ENCODE data around the gene SLC17A9.
A peak's percentile ranks its signal among the peaks of the same experiment; 100 is the strongest.

SLC17A9 gene

DNA sequence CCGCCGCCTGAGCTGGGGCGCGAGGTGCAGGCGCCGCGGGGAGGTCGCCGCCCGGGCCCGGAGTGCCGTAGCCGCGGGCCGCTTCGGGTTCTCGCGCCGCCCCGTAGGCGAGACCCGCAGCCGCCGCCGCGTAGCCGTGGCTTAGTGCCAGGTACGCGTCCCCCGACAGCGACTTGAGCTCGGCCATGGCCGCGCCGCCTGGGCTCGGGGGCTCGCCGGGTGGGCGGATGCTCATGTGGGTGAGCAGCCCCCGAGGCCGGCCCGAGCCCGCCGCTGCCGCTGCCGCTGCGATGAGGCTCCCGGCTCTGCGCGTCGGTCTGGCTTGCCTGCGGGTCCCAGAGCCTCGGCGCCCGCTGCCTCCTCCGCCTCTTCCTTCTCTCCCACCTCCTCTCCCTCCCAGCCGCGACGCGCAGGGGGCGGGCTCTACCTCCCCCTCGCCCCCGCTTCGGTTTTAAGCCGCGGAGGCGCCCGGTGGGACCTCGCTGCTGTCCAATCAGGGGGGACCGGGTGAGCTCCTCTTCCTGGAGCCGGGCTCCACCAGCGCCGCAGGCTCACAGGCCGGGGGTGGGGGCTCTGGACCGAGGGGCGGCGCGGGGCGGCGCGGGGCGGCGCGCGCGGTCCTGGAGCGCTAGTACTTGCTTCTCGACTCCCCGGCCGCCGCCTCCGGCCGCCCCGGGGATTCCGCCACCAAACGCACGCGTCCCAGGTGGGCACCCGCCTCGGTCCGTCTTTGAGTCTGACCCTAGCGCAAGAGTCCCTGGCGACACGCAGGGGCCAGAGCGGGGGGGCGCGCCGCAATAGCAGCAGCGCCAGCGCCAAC lies 54.2 kb downstream of the SLC17A9 start, which contains the start of gene BHLHE23:
Gene BHLHE23 (minus strand): TSS at position 425 of the 820 bp plus-strand sequence. CDS start 190 bp downstream, at position 235.
- DNase-seq, result peak; percentile 62

DNA sequence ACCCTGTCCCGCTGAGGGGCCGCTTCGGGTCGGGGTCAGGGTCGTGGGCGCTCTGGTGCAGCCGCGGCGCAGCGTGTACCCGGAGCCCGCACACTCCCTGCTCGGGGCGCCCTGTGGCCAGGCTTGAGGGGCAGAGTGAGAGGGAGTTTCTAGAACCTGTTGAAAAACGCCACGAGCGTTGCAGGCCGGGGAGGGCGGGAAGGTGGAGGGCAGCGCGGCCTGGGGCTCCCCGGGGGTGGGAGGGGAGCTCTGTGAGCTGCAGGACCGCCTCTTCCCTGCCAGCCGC lies 54.8 kb downstream of the SLC17A9 start:
- DNase-seq, result no peak

GRCh38 chr20:63007646-63008488 lies 55.4 kb downstream of the SLC17A9 start:
- no peak for DNase-seq

GRCh38 chr20:63008541-63009044 lies 56.1 kb downstream of the SLC17A9 start:
- no peak for DNase-seq

DNA sequence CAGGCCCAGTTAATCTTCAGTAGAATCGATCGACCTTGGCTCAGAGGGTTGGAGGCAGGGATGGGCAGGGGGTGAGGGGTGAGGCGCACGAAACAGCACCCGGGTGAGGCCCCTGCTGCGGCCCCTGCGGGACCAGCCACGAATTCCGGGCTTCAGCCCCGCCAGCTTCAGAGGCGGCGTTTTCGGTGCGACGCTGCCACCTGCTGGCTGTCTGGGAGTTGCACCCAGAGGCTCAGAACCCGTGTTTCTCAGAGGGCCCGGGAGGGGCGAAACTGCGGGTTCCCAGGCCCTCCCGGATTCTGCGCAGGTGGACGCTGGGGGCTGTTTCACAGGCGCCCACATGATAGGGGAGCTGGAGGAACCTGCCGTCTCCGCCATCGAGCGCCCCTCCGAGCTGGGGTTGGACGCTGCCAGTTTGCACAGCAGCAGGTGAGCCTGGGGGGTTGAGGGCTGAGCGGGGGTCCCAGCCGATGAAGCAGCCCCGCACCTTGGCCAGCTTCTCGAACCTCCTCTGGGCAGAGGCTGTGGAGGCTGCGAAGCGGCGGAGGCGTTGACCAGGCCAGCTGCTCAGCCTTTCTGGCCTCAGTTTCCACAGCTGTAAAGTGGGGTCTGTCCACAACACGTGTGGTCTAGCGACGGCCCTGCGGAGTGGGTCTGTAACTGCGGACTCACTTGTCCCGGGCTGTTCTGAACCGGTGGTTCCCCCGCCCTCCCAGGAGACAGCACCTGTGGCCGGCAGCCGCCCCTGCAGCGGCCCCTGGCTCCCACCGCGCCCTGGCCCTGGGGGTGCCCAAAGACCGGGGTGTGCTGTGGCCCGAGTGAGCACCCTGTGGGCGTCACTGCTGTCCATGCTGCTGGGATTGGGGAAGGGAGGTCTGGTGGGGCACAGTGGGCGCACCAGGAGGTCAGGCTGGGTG lies 56.8 kb downstream of the SLC17A9 start:
- peak; percentile 86 for DNase-seq

DNA sequence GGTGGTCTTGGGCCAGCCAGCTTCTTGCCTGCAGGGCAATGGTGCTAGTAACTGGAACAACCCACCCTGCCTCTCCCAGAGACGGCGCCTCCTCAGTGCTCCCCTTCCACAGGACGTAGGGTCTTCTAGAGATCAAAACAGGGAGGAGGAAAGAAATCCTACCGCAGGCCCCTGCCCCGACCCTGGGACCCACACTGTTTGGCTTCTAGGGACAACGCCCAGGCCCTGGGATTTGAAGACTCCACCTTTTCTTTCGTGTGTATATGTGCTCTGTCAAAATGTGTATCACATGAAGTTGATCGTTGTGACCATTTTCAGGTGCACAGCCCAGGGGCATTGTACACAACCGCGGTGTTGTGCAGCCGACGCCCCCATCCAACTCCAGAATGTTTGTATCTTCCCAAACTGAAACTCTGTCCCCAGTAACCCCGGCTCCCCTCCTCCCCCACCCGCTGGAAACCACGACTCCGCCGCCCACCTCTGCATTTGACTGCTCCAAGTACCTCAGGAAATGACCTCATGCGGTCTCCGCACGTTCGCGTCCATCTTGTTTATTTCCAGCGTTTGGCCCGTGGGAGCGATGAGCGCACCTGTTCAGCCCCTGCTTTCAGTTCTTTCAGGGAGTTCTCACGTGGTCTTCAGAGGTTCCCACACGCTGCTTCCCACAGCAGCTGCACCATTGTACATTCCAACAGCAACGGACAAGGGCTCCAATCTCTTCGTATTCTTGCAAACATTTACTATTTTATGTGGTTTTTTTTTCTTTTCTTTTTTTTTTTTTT lies 57.7 kb downstream of the SLC17A9 start:
- no peak for DNase-seq

DNA sequence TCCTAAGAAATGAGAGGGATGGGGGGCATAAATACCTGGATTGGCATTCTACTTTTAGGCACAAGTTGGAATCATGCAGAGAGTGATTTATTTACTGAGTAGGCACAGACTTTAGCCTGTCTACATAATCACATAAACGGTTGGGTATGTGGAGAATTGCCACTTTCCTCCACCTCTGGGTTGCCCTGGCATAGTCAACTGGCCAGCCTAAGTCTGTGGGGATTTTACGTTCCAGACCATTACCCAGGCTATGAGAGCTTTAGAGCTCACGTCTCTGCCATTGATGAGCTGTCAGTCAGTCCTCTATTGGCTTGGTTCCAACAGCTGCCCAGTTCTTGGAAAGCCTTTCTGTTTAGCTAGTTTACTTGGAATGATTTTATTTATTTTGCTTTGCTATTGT lies 59.3 kb downstream of the SLC17A9 start:
- DNase-seq, result no peak

DNA sequence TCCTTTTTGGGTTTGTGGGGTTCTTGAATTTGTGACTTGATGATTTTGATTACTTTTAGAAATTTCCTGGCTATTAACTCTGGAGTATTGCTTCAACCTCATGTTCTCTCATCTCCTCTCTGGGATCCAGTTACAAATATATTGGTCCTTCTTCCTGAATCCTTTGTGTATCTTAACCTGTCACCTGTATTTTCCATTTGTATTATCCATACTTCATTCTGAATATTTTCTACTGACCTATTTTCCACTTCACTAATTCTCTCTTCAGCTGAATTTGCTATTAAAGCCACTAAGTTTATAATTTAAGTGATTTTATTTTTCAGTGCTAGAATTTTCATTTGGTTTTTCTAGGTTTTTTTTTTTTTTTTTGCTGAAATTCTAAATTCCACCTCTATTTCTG lies 60.7 kb downstream of the SLC17A9 start:
- DNase-seq, result no peak

DNA sequence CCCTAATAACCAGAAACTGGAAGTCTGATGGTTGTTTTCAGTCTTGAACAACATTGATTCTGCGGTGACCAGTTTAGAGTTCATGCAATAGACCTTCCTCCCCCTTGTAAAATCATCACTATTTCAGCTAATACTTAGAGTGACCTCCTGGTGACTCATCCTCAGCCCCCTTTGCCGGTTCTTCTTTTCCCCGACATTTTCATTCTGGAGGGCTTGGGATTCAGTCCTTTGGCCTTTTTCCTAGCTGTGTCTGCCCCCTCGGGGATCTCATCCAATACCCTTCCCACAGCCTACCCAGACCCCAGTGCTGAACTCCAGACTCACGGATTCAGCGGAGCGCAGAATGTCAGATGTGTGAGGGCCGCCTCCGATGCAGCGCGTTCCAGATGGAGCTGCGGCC lies 61.8 kb downstream of the SLC17A9 start:
- no peak for DNase-seq

DNA sequence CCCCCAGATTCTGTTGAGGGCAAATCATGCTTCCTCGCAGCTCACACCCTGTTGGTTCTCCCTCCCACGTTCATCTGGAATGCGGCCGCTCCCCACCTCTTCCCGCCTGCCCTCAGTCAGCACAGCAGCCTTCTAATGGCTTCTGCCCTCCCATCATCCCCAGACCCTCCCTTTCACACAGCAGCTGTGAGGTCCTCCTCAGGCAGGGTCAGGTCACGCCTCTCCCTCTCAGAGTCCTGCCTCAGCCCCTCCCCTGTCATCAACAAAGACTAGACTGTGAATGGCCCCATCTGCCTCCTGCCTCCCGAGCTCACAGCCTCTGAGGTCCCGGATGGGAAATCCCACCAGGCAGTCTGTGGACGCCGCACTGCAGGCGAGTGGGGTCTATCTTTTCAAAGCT lies 62.2 kb downstream of the SLC17A9 start:
- peak; percentile 38 for DNase-seq

DNA sequence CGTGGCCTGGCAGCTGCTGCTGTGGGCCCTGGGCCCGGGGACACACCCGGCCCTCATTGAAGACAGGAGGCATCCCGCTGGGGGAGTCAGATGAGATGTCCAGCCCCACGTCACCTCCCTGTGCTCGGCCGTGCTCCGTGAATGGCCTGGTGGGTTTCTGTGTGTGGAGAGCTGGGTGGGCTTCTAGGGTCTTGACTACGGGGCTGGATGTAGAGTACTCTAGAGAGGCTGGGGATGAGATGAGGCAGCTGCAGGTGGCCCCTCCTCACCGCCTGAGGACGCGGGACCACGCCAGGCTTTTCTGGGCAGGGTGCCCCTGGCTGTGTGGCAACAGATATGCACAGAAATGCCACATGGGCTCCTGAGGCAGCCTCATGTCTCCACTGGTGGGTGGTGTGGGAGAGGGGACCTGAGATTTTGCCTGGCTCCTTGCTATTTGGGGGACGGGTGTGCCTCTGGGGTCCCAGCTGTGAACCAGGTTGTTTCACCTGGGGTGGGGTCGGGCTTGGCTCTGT lies 62.7 kb downstream of the SLC17A9 start:
- no peak for DNase-seq

GRCh38 chr20:63015662-63016361 lies 63.3 kb downstream of the SLC17A9 start:
- DNase-seq, result no peak

DNA sequence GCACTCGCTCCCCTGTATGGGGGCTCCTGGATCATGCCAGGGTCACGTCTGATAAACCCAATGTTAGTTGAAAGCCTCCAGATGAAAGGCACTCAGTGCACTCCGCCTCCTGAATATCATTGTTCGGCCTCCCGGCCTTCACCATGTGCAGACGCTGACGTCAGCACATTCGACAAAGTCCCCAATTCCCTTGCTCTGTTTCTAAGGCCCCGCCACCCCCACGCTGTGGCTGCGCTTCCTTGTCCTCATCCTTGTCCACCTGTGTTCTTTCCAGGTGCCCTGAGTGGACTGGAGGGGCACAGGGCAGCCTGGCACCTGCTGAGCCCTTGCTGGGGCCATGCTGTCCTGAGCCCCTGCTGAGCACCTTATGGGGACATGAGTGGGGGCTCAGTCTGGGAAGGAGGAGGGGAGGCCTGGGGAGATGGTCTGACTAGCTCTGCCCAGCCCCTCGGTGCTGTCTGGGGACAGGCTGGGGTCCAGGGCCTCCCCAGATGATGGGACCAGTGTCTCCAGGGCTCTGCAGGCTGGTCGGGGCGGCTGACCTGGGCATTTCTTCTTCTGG lies 64.1 kb downstream of the SLC17A9 start:
- no peak for DNase-seq

- DNase-seq, result no peak
Observed at GRCh38 chr20:63017076-63017825, 64.7 kb downstream of the SLC17A9 start.

- no peak for DNase-seq
Observed at GRCh38 chr20:63017826-63018411, 65.4 kb downstream of the SLC17A9 start.

Measured in femur (tissue), 1 donor.